Kidney (tissue), 14 donors: Measurements from ENCODE around the gene PYGM. TPM values are rescaled to one million over a fixed set of nuclear protein-coding genes. Genes with fewer than 3 reads are reported as not detected.

Source experiments
- DNase-seq, 5 donors: peaks; one replicate each; pipeline ENCODE4 v3.0.0-alpha.2; 2013 to 2020
- FAIRE-seq: peaks from 2 replicates; lab custom pipeline; 2012; peaks lifted over from hg19 to GRCh38; lab: Jason Lieb, UNC
- H3K27ac ChIP-seq, 2 donors: one replicate each; pipeline ENCODE4 v1.7.0; 2013; ENCODE audit warnings: low read depth in 2 of 2, low read length in 2 of 2, inconsistent platforms in 1 of 2
- H3K27me3 ChIP-seq: one replicate; pipeline ENCODE4 v1.7.1; 2013; ENCODE audit warnings: low read length, inconsistent platforms; ENCODE audit not compliant: control insufficient read depth, insufficient read depth
- H3K36me3 ChIP-seq, 3 donors: one replicate each; pipeline versions ENCODE4 v1.7.0 to v1.7.1; 2013; ENCODE audit warnings: low read length in 3 of 3, control low read depth in 1 of 3, inconsistent platforms in 1 of 3; ENCODE audit not compliant: insufficient read depth in 3 of 3, control insufficient read depth in 2 of 3
- H3K4me1 ChIP-seq, 3 donors: one replicate each; pipeline versions ENCODE4 v1.7.0 to v1.7.1; 2013; ENCODE audit warnings: low read length in 3 of 3, inconsistent platforms in 1 of 3, low read depth in 1 of 3; ENCODE audit not compliant: control insufficient read depth in 2 of 3, insufficient read depth in 2 of 3
- H3K4me3 ChIP-seq, 3 donors: one replicate each; pipeline versions ENCODE4 v1.7.0 to v1.8.1; 2013; ENCODE audit warnings: low read length in 3 of 3, control low read depth in 1 of 3, inconsistent platforms in 1 of 3
- H3K9ac ChIP-seq, 3 donors: one replicate each; pipeline versions ENCODE4 v1.7.0 to v1.7.1; 2013; ENCODE audit warnings: low read length in 3 of 3, control low read depth in 1 of 3, inconsistent platforms in 1 of 3
- H3K9me3 ChIP-seq, 3 donors: one replicate each; pipeline versions ENCODE4 v1.7.0 to v1.7.1; 2013; ENCODE audit warnings: low read length in 3 of 3, control low read depth in 1 of 3, inconsistent platforms in 1 of 3; ENCODE audit not compliant: control insufficient read depth in 2 of 3, insufficient read depth in 1 of 3
- CTCF ChIP-seq: IDR thresholded peaks from 3 replicates; pipeline ENCODE4 v1.5.1; 2012; ENCODE audit warnings: mild to moderate bottlenecking, moderate library complexity, borderline replicate concordance; ENCODE audit not compliant: insufficient read depth; ENCODE audit errors: extremely low read depth
- intact Hi-C: fragments of 100-400 bp; cut with DNase I; formaldehyde crosslinking; loops from one replicate; pipeline ENCODE4 v1.11.1; 2022
- polyA plus RNA-seq: library from polyadenylated mRNA; stranded (reverse); fragments of 350-450 nt; fragmentation: Illumina TruSeq; extraction: RNeasy Lipid Tissue Mini Kit (QIAGEN cat#74804); gene quantifications from one replicate; pipeline ENCODE4 v1.2.3, GENCODE V29; 2014; ENCODE audit warnings: low read depth, low replicate concordance; ENCODE audit not compliant: insufficient read depth
- total RNA-seq: library from RNA; stranded (reverse); fragmentation: NEBNext Ultra II Directional; extraction: Animal tissue kit (Norgen Biotek cat#: 25700); gene quantifications from one replicate; pipeline ENCODE4 v1.2.1, GENCODE V29; 2021
- donor health status: control.
- donor health status: control.
- donor health status: control.
- donor health status: control.
- donor health status: control.
- donor health status: DM: yes; HTN: yes; CAD: no.
- donor health status: Normal renal cell carcinoma (clear cell type).

Gene PYGM
- total and polyA plus RNA-seq, 2 donors from 2014 or later: 2.5 to 8.6 TPM

DNA sequence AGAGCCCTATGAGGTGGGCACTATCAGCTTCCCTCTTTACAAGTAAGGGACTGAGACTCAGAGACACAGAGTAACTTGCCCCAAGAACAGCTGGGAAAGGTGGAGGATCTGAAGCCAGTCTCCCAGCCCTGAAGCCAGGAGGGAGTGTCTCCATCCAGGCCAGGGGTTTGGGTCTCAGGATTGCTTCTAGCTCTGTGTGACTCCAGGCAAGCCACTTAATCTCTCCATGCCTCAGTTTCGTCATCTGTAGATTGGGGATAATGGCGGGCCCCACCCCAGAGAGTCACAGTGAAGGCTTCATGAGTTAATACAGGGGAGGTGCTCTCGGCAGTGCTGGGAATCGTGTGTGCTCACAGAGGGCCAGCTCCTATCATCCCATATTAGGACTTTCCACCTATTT lies 32.7 kb upstream of the PYGM start:
- H3K9me3 ChIP-seq: no peaks in the 10 kb centered on the region
- TF ChIP-seq CTCF: no peak
- peak in 2 of 5 donors; percentile 18 to 38 for DNase-seq

GRCh38 chr11:64791781-64792291 lies 32.1 kb upstream of the PYGM start:
- H3K27ac ChIP-seq: no peak overlapping the region
- no peak overlapping the region for H3K9ac ChIP-seq
- peaks cover 0 to 2% (median 0%) of the 10 kb centered on the region in 3 donors for H3K36me3 ChIP-seq
- no peak overlapping the region for H3K4me3 ChIP-seq
- no peaks in the 10 kb centered on the region for H3K27me3 ChIP-seq
- H3K9me3 ChIP-seq: no peaks in the 10 kb centered on the region
- peak in 2 of 5 donors; percentile 29 to 70 for DNase-seq
- FAIRE-seq: no peak
- H3K4me1 ChIP-seq: no peaks in the 10 kb centered on the region
- TF ChIP-seq CTCF: no peak
- intact Hi-C loops: no loop called here

More for the DNA sequence above, 32.7 kb upstream of the PYGM start:
- intact Hi-C loops: no loop called here
- H3K9ac ChIP-seq: no peak overlapping the region
- H3K4me1 ChIP-seq: no peaks in the 10 kb centered on the region
- FAIRE-seq: no peak
- H3K27ac ChIP-seq: no peak overlapping the region
- no peak overlapping the region for H3K4me3 ChIP-seq
- no peaks in the 10 kb centered on the region for H3K27me3 ChIP-seq
- peaks cover 0 to 2% (median 0%) of the 10 kb centered on the region in 3 donors for H3K36me3 ChIP-seq

DNA sequence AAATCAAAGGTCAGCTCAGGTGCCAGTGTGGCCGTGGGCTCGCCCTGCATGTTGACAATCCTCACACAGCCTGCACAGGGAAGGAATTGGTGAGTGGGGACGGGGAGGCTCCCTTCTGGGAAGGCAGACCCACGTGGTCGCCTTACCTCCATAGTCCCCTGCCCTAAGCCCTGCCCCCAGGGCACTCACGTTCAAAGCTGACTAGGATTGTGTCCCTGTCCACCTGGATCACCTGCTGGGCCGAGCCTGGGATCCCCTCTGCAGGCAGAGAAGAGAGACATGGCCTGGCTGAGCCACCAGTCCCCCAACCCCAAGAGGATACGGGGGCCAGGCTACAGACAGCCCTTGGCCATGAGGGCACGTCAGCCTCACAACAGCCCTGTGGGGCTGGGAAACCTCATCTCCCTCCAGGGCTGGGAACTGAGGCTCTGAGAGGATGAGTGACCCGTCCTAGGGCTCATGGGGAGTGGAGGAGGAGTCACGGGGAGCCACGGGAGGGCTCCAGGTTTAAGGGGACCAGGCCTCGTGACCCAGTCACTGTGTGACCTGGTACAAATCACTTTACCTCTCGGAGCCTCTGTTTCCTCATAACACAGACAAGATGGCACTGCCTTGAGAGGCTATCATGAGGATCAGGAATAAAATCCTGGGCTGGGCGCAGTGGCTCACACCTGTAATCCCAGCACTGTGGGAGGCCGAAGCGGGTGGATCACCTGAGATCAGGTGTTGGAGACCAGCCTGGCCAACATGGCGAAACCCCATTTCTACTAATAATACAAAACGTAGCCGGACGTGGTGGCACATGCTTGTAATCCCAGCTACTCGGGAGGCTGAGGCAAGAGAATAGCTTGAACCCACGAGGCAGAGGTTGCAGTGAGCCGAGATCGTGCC lies 30.7 kb upstream of the PYGM start:
- FAIRE-seq (no peak), DNase-seq (peak in 2 of 5 donors; percentile 29 to 69)
- Histone ChIP-seq H3K9me3 (no peaks in the 10 kb centered on the region), H3K27me3 (no peaks in the 10 kb centered on the region), H3K4me3 (no peak overlapping the region), H3K27ac (no peak overlapping the region), H3K36me3 (peaks cover 0 to 2% (median 0%) of the 10 kb centered on the region in 3 donors), H3K9ac (no peak overlapping the region), H3K4me1 (no peaks in the 10 kb centered on the region)
- intact Hi-C loops: no loop called here
- TF ChIP-seq CTCF: no peak
